Vagina (tissue), 2 donors: ENCODE measurements around the gene ZNF692.

Source experiments
- CTCF ChIP-seq, 3 experiments: fragments of 450-650 bp in 2 of 3; fragments of 200-600 bp in 1 of 3; sonication (generic) in 1 of 3; IDR thresholded peaks; one replicate each; pipeline ENCODE4 v1.5.1; 2017 to 2019; ENCODE audit warnings: antibody characterized with exemption in 3 of 3, mild to moderate bottlenecking in 2 of 3, moderate library complexity in 2 of 3
- POLR2A ChIP-seq, 2 donors: fragments of 450-650 bp; IDR thresholded peaks; one replicate each; pipeline ENCODE4 v1.6.1; 2017; ENCODE audit warnings: antibody characterized with exemption in 2 of 2, mild to moderate bottlenecking in 2 of 2, moderate library complexity in 2 of 2

- TF ChIP-seq CTCF (IDR thresholded peaks at IDR 0.05) (no peak), POLR2A (IDR thresholded peaks at IDR 0.05) (no peak)
Measured at GRCh38 chr1:248839168-248839555, 19.7 kb downstream of the ZNF692 start.
